H1 (cell line): ENCODE results near the gene NR3C2. TPM values are rescaled to one million over a fixed set of nuclear protein-coding genes. Genes with fewer than 3 reads are reported as not detected.

Source experiments
- CTCF ChIA-PET: fragments of 300-600 bp; sonication (Branson Sonifier 250); formaldehyde crosslinking; loops from one replicate; lab custom pipeline; 2021; ENCODE audit not compliant: partially characterized antibody; lab: Charles Lee
- POLR2A ChIA-PET: fragments of 300-600 bp; sonication (Branson Sonifier 250); formaldehyde crosslinking; loops from one replicate; lab custom pipeline; 2021; ENCODE audit warnings: inconsistent platforms; ENCODE audit not compliant: partially characterized antibody; lab: Charles Lee
- DNase-seq, 2 experiments: peaks; one replicate each; pipeline versions ENCODE4 v3.0.0 to v3.0.0-alpha.2; 2010 to 2022; ENCODE audit warnings: low spot score in 2 of 2, low read depth in 1 of 2, mixed read lengths in 1 of 2
- FAIRE-seq: peaks from 2 replicates; lab custom pipeline; 2011; peaks lifted over from hg19 to GRCh38; lab: Jason Lieb, UNC
- H2AFZ ChIP-seq: 2 replicates; pipeline ENCODE4 v1.8.1; 2012; ENCODE audit warnings: low read length, inconsistent platforms
- H2AK5ac ChIP-seq: 2 replicates; pipeline ENCODE4 v1.6.1; 2013; ENCODE audit warnings: low read depth, low read length
- H2BK120ac ChIP-seq: replicated peaks from 2 replicates; pipeline ENCODE3; 2013; ENCODE audit warnings: low read depth, low read length, inconsistent platforms
- H2BK12ac ChIP-seq: 2 replicates; pipeline ENCODE4 v1.6.1; 2013; ENCODE audit warnings: low read depth, low read length
- H2BK15ac ChIP-seq: 2 replicates; pipeline ENCODE4 v1.6.1; 2013; ENCODE audit warnings: low read length
- H2BK20ac ChIP-seq: 2 replicates; pipeline ENCODE4 v1.6.1; 2013; ENCODE audit warnings: low read length
- H2BK5ac ChIP-seq: 2 replicates; pipeline ENCODE4 v1.6.1; 2013; ENCODE audit warnings: low read depth, low read length
- H3K14ac ChIP-seq: 2 replicates; pipeline ENCODE4 v1.6.1; 2013; ENCODE audit warnings: inconsistent platforms; ENCODE audit not compliant: insufficient read length
- H3K18ac ChIP-seq: 2 replicates; pipeline ENCODE4 v1.6.1; 2013; ENCODE audit warnings: low read length; ENCODE audit errors: extremely low read depth
- H3K23ac ChIP-seq: 2 replicates; pipeline ENCODE4 v1.6.1; 2013; ENCODE audit warnings: inconsistent platforms; ENCODE audit not compliant: insufficient read length
- H3K23me2 ChIP-seq: 2 replicates; pipeline ENCODE4 v1.6.1; 2013; ENCODE audit warnings: low read depth, low read length
- H3K27ac ChIP-seq: 2 replicates; pipeline ENCODE4 v1.6.1; 2011; ENCODE audit warnings: low read depth, low read length, inconsistent platforms
- H3K27me3 ChIP-seq, 4 experiments: replicated peaks in 1 of 4; 1 replicate in 1 of 4; 2 replicates in 3 of 4; pipeline versions ENCODE4 v1.6.1 to v1.8.1; 2011 to 2013; ENCODE audit warnings: low read length in 3 of 4, mild to moderate bottlenecking in 3 of 4, inconsistent platforms in 2 of 4, mixed read lengths in 2 of 4, moderate library complexity in 1 of 4; ENCODE audit not compliant: control insufficient read depth in 3 of 4, insufficient read depth in 3 of 4; ENCODE audit errors: extremely low read depth in 1 of 4
- H3K36me3 ChIP-seq, 4 experiments: 2 replicates each; pipeline versions ENCODE4 v1.6.1 to v1.8.1; 2011 to 2013; ENCODE audit warnings: mild to moderate bottlenecking in 4 of 4, low read length in 3 of 4, moderate library complexity in 2 of 4, control low read depth in 1 of 4, inconsistent platforms in 1 of 4; ENCODE audit not compliant: insufficient read depth in 4 of 4, control insufficient read depth in 2 of 4
- H3K4ac ChIP-seq: replicated peaks from 2 replicates; pipeline ENCODE3; 2013; ENCODE audit warnings: low read length, low read depth, mixed read lengths, inconsistent platforms; ENCODE audit not compliant: insufficient read length
- H3K4me1 ChIP-seq, 4 experiments: replicated peaks in 1 of 4; 1 replicate in 1 of 4; 2 replicates in 3 of 4; pipeline versions ENCODE4 v1.6.1 to v1.8.1; 2011 to 2013; ENCODE audit warnings: low read length in 3 of 4, inconsistent platforms in 2 of 4, mixed read lengths in 1 of 4; ENCODE audit not compliant: insufficient read depth in 4 of 4, control insufficient read depth in 3 of 4
- H3K4me2 ChIP-seq, 2 experiments: 2 replicates each; pipeline versions ENCODE4 v1.6.1 to v1.8.1; 2011 to 2013; ENCODE audit warnings: low read depth in 2 of 2, low read length in 2 of 2, control low read depth in 1 of 2, inconsistent platforms in 1 of 2, mild to moderate bottlenecking in 1 of 2; ENCODE audit not compliant: insufficient read depth in 1 of 2
- H3K4me3 ChIP-seq, 4 experiments: fragments of 200-600, 300-600 bp in 1 of 4; sonication (generic), shearing (Covaris generic), sonication (Bioruptor Twin) in 1 of 4; 2 replicates each; pipeline versions ENCODE4 v1.5.1 to v1.8.1; 2011 to 2016; ENCODE audit warnings: low read length in 4 of 4, low read depth in 3 of 4, control low read depth in 2 of 4, inconsistent platforms in 2 of 4, mild to moderate bottlenecking in 2 of 4, mixed read lengths in 1 of 4, moderate library complexity in 1 of 4; ENCODE audit not compliant: insufficient read depth in 2 of 4; ENCODE audit errors: extremely low read depth in 1 of 4
- H3K56ac ChIP-seq: replicated peaks from 2 replicates; pipeline ENCODE3; 2013; ENCODE audit warnings: low read depth, mild to moderate bottlenecking, mixed read lengths, low read length, inconsistent platforms; ENCODE audit not compliant: insufficient read length
- H3K79me1 ChIP-seq: 2 replicates; pipeline ENCODE4 v1.6.1; 2013; ENCODE audit warnings: low read depth, low read length, control low read depth
- H3K79me2 ChIP-seq, 2 experiments: 2 replicates each; pipeline versions ENCODE4 v1.6.1 to v1.8.1; 2012 to 2013; ENCODE audit warnings: low read length in 2 of 2, mild to moderate bottlenecking in 2 of 2, inconsistent platforms in 1 of 2; ENCODE audit not compliant: insufficient read depth in 2 of 2, control insufficient read depth in 1 of 2
- H3K9ac ChIP-seq, 4 experiments: replicated peaks in 1 of 4; 1 replicate in 1 of 4; 2 replicates in 3 of 4; pipeline versions ENCODE4 v1.6.1 to v1.8.1; 2011 to 2013; ENCODE audit warnings: low read depth in 3 of 4, low read length in 3 of 4, control low read depth in 2 of 4, mild to moderate bottlenecking in 2 of 4, moderate library complexity in 2 of 4, inconsistent platforms in 1 of 4; ENCODE audit errors: extremely low read depth in 1 of 4
- H3K9me3 ChIP-seq, 2 experiments: 2 replicates each; pipeline versions ENCODE4 v1.6.1 to v1.8.1; 2012 to 2013; ENCODE audit warnings: mild to moderate bottlenecking in 2 of 2, moderate library complexity in 2 of 2, control low read depth in 1 of 2, inconsistent platforms in 1 of 2, low read depth in 1 of 2, low read length in 1 of 2, mixed read lengths in 1 of 2; ENCODE audit not compliant: insufficient read depth in 2 of 2
- H4K20me1 ChIP-seq, 2 experiments: replicated peaks in 1 of 2; 2 replicates each; pipeline versions ENCODE3 to v1.8.1; 2011 to 2013; ENCODE audit warnings: inconsistent platforms in 2 of 2, low read length in 2 of 2, mild to moderate bottlenecking in 1 of 2; ENCODE audit not compliant: insufficient read depth in 2 of 2, control insufficient read depth in 1 of 2
- H4K5ac ChIP-seq: 2 replicates; pipeline ENCODE4 v1.6.1; 2013; ENCODE audit warnings: low read length, low read depth, mixed read lengths, inconsistent platforms; ENCODE audit not compliant: insufficient read length
- H4K8ac ChIP-seq: 2 replicates; pipeline ENCODE4 v1.8.0; 2013; ENCODE audit warnings: mild to moderate bottlenecking, moderate library complexity, low read length, inconsistent platforms; ENCODE audit not compliant: insufficient read depth; ENCODE audit errors: extremely low read depth
- H4K91ac ChIP-seq: replicated peaks from 2 replicates; pipeline ENCODE3; 2013; ENCODE audit warnings: low read length, mixed read lengths, inconsistent platforms; ENCODE audit not compliant: insufficient read length
- CBX8 ChIP-seq: fragments of 300-800, 300-1000 bp; sonication (generic); IDR thresholded peaks from 2 replicates; pipeline ENCODE4 v1.7.1; 2016; ENCODE audit warnings: low read depth, low read length, borderline replicate concordance
- EP300 ChIP-seq, 2 experiments: IDR thresholded peaks; 1 replicate in 1 of 2; 2 replicates in 1 of 2; pipeline ENCODE4 v1.6.1; 2011 to 2012; ENCODE audit warnings: low read depth in 2 of 2, low read length in 2 of 2, mild to moderate bottlenecking in 2 of 2, borderline replicate concordance in 1 of 2, inconsistent platforms in 1 of 2, moderate library complexity in 1 of 2
- PHF8 ChIP-seq: fragments of 200-600 bp; sonication (generic); conservative IDR thresholded peaks from 2 replicates; pipeline ENCODE4 v1.7.1; 2012; ENCODE audit warnings: low read depth, mild to moderate bottlenecking, inconsistent platforms, low read length, moderate library complexity
- SP1 ChIP-seq: IDR thresholded peaks from 2 replicates; pipeline ENCODE4 v1.6.1; 2011; ENCODE audit warnings: low read depth, low read length
- SP4 ChIP-seq: IDR thresholded peaks from 2 replicates; pipeline ENCODE4 v1.6.1; 2012; ENCODE audit warnings: low read length, inconsistent platforms
- WGBS, 2 experiments: shearing (Covaris generic) in 1 of 2; methylation state at CpG; one replicate each; pipeline versions ENCODE4 v1.1.6 to v1.1.7; 2013 to 2015; ENCODE audit warnings: low lambda C conversion rate in 2 of 2, mixed read lengths in 2 of 2, inconsistent platforms in 1 of 2, low coverage in 1 of 2, missing lambda C conversion rate in 1 of 2; ENCODE audit not compliant: insufficient replicate concordance in 2 of 2, insufficient coverage in 1 of 2, insufficient read length in 1 of 2; ENCODE audit errors: extremely low coverage in 1 of 2, missing lambda C conversion rate in 1 of 2; 5-methylcytosine and 5-hydroxymethylcytosine counted together
- polyA plus RNA-seq, 7 experiments: library from polyadenylated mRNA; depleted of rRNA in 3 of 7; stranded (reverse) in 5 of 7; unstranded in 2 of 7; fragments of >200 nt in 5 of 7; fragments of 200-250 nt in 2 of 7; gene quantifications; 1 replicate in 5 of 7; 2 replicates in 1 of 7; 4 replicates in 1 of 7; pipeline versions ENCODE4 v1.2.1 to v1.2.3, GENCODE V29; 2011 to 2013; ENCODE audit warnings: missing spikeins in 2 of 7, mixed read lengths in 2 of 7
- total RNA-seq: library from RNA; stranded (reverse); fragmentation: NEBNext Ultra II Directional; extraction: Animal tissue kit (Norgen Biotek cat#: 25700); gene quantifications from 2 replicates; pipeline ENCODE4 v1.2.1, GENCODE V29; 2021
- TF ChIP-seq, protein P1 (sequence below), 3 experiments: IDR thresholded peaks; 1 replicate in 2 of 3; 2 replicates in 1 of 3; pipeline versions ENCODE4 v1.5.1 to v1.6.1; 2011; ENCODE audit warnings: low read length in 3 of 3, mild to moderate bottlenecking in 3 of 3, inconsistent platforms in 2 of 3, low read depth in 1 of 3, moderate library complexity in 1 of 3; ENCODE audit not compliant: insufficient read depth in 1 of 3; ENCODE audit errors: control extremely low read depth in 1 of 3

Gene NR3C2
- total and polyA plus RNA-seq, 2 of the 8 experiments (the other 6 are each of a cell fraction or from before 2014, with no cell fraction given), result 0.80 to 3.9 TPM

DNA sequence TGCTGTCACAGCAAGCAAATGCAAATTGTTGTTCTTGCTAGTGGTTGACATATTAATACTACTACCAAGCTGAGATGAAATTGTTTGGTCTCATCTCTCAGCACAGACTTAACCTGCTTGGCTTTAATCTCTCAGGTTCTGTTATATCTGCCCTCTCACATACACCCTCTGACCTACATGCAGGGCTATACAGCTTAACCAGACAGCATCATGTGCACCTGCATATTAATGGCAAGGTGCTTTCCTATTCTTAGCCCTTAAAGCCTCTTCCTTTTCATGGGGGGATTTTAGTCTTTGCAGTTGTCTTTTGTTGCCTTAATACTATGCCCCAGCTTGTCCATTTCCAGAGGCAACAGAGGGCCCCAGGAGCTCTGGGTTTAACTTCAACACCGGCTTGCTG lies 114.5 kb downstream of the NR3C2 start:
- H2BK120ac ChIP-seq, result no peak overlapping the region
- TF ChIP-seq SP4, result no peak
- TF ChIP-seq CBX8, result no peak
- TF ChIP-seq PHF8, result no peak
- TF ChIP-seq, protein P1, sequence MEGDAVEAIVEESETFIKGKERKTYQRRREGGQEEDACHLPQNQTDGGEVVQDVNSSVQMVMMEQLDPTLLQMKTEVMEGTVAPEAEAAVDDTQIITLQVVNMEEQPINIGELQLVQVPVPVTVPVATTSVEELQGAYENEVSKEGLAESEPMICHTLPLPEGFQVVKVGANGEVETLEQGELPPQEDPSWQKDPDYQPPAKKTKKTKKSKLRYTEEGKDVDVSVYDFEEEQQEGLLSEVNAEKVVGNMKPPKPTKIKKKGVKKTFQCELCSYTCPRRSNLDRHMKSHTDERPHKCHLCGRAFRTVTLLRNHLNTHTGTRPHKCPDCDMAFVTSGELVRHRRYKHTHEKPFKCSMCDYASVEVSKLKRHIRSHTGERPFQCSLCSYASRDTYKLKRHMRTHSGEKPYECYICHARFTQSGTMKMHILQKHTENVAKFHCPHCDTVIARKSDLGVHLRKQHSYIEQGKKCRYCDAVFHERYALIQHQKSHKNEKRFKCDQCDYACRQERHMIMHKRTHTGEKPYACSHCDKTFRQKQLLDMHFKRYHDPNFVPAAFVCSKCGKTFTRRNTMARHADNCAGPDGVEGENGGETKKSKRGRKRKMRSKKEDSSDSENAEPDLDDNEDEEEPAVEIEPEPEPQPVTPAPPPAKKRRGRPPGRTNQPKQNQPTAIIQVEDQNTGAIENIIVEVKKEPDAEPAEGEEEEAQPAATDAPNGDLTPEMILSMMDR (IDR thresholded peaks at IDR 0.05; ENCODE audit: control extremely low read depth in 1 of 3, insufficient read depth in 1 of 3, low read depth in 1 of 3, low read length in 3 of 3), result no peak
- TF ChIP-seq SP1, result no peak
- no peak for TF ChIP-seq EP300 (IDR thresholded peaks at IDR 0.05; ENCODE audit: borderline replicate concordance in 1 of 2, low read depth in 2 of 2, low read length in 2 of 2)
- H2BK12ac ChIP-seq, result peak overlapping the region; percentile 4
- H3K4me3 ChIP-seq, result no peak overlapping the region
- 0 out of 2 replicates have a peak overlapping the region, but pooled peaks have one; percentile 55 for H2BK20ac ChIP-seq
- no peaks in the 10 kb centered on the region for H3K79me2 ChIP-seq
- ChIA-PET CTCF (interaction anchor here (1.2 kb wide), 1 partner anchor 26 kb away, joined by 3 read pairs; no protein-coding TSS in a partner anchor), POLR2A (no interaction called here)
- H2BK15ac ChIP-seq, result no peak overlapping the region
- no peak overlapping the region for H4K91ac ChIP-seq
- H3K27ac ChIP-seq, result no peak overlapping the region
- H3K4ac ChIP-seq, result no peak overlapping the region
- H3K56ac ChIP-seq, result no peak overlapping the region
- no peak overlapping the region for H3K9ac ChIP-seq
- H3K14ac ChIP-seq, result no peak overlapping the region
- H3K9me3 ChIP-seq, result no peaks in the 10 kb centered on the region
- H2BK5ac ChIP-seq, result no peak overlapping the region
- no peaks in the 10 kb centered on the region for H3K79me1 ChIP-seq
- DNase-seq (no peak), FAIRE-seq (no peak)
- WGBS, 2 experiments, result 82% methylated on average over 1 of the region's 1 CpG; no CpG with 5 or more reads in 1 of the 2 experiments
- H4K20me1 ChIP-seq, result no peaks in the 10 kb centered on the region
- H4K8ac ChIP-seq, result no peak overlapping the region
- peaks cover 0 to 4% (median 3%) of the 10 kb centered on the region in 4 experiments; a peak in 3 of 7 replicates for H3K4me1 ChIP-seq
- H4K5ac ChIP-seq, result no peak overlapping the region
- H3K27me3 ChIP-seq, result no peaks in the 10 kb centered on the region
- no peak overlapping the region for H3K23ac ChIP-seq
- H3K23me2 ChIP-seq, result no peaks in the 10 kb centered on the region
- H3K36me3 ChIP-seq, result no peaks in the 10 kb centered on the region
- H2AFZ ChIP-seq, result no peak overlapping the region
- H3K18ac ChIP-seq, result no peak overlapping the region
- no peak overlapping the region for H2AK5ac ChIP-seq
- no peak overlapping the region for H3K4me2 ChIP-seq
